PC-3 (cell line): ENCODE results near the gene ZNF512B.

ENCODE experiments used
- CTCF ChIP-seq: fragments of 300-600 bp; sonication (generic); conservative IDR thresholded peaks from 2 replicates; pipeline ENCODE4 v1.5.1; 2017; ENCODE audit warnings: antibody characterized with exemption, low read depth, mild to moderate bottlenecking, low read length
- EZH2 ChIP-seq: fragments of 300-600 bp; sonication (generic); IDR thresholded peaks from one replicate; pipeline ENCODE4 v1.6.1; 2017; ENCODE audit warnings: antibody characterized with exemption, mild to moderate bottlenecking, low read length; ENCODE audit not compliant: unreplicated experiment

- TF ChIP-seq EZH2 (no peak), CTCF (no peak)
These were observed 43.4 kb downstream of the ZNF512B start for GRCh38 chr20:63926298-63926697.
